ENCODE measurements around the gene ARHGAP6. TPM values are rescaled to one million over a fixed set of nuclear protein-coding genes. Genes with fewer than 3 reads are reported as not detected.

ARHGAP6 gene
- total RNA-seq, 4 donors from 2014 or later: 49.2 to 63.8 (median 51.5) TPM

GRCh38 chrX:11259437-11259836 lies 406.3 kb downstream of the ARHGAP6 start:
- Histone ChIP-seq H3K4me1 (no peaks in the 10 kb centered on the region), H3K4me3 (replicated peaks in 1 of 3) (no peak overlapping the region), H3K27me3 (no peaks in the 10 kb centered on the region), H3K36me3 (no peaks in the 10 kb centered on the region), H3K9me3 (no peaks in the 10 kb centered on the region), H3K27ac (no peak overlapping the region)
- 96 to 100% methylated on average over 1 of the region's 1 CpG for WGBS, 2 donors
- no peak for TF ChIP-seq POLR2A (IDR thresholded peaks at IDR 0.05)
- no peak for TF ChIP-seq CTCF (IDR thresholded peaks at IDR 0.05)
- intact Hi-C loops (cut with DNase I): no loop called here
- no peak for DNase-seq

GRCh38 chrX:11257711-11258110 lies 408.0 kb downstream of the ARHGAP6 start:
- Histone ChIP-seq H3K4me3 (replicated peaks in 1 of 3) (no peak overlapping the region), H3K27ac (no peak overlapping the region), H3K36me3 (no peaks in the 10 kb centered on the region), H3K9me3 (no peaks in the 10 kb centered on the region), H3K4me1 (peaks cover 0 to 3% of the 10 kb centered on the region in 2 donors), H3K27me3 (no peaks in the 10 kb centered on the region)
- intact Hi-C loops (cut with DNase I): no loop called here
- 81 to 85% methylated on average over 2 of the region's 2 CpGs for WGBS, 2 donors
- TF ChIP-seq CTCF (IDR thresholded peaks at IDR 0.05) (no peak), POLR2A (IDR thresholded peaks at IDR 0.05) (no peak)
- no peak for DNase-seq

GRCh38 chrX:11257290-11257689 lies 408.4 kb downstream of the ARHGAP6 start:
- Histone ChIP-seq H3K4me3 (replicated peaks in 1 of 3) (no peak overlapping the region), H3K27me3 (no peaks in the 10 kb centered on the region), H3K36me3 (no peaks in the 10 kb centered on the region), H3K27ac (no peak overlapping the region), H3K9me3 (no peaks in the 10 kb centered on the region), H3K4me1 (peaks cover 0 to 7% of the 10 kb centered on the region in 2 donors)
- 97 to 100% methylated on average over 2 of the region's 2 CpGs for WGBS, 2 donors
- no peak for TF ChIP-seq POLR2A (IDR thresholded peaks at IDR 0.05)
- no peak for TF ChIP-seq CTCF (IDR thresholded peaks at IDR 0.05)
- no peak for DNase-seq
- intact Hi-C loops (cut with DNase I): no loop called here

GRCh38 chrX:11254417-11255109 lies 411.2 kb downstream of the ARHGAP6 start:
- WGBS, 2 donors: 62 to 72% methylated on average over 5 of the region's 5 CpGs
- Histone ChIP-seq H3K4me1 (peaks cover 0 to 12% of the 10 kb centered on the region in 2 donors), H3K4me3 (replicated peaks in 1 of 3) (no peak overlapping the region), H3K27ac (no peak overlapping the region), H3K9me3 (no peaks in the 10 kb centered on the region), H3K36me3 (no peaks in the 10 kb centered on the region), H3K27me3 (no peaks in the 10 kb centered on the region)
- intact Hi-C loops (cut with DNase I): no loop called here
- DNase-seq: peak; percentile 3 to 4
- TF ChIP-seq POLR2A (IDR thresholded peaks at IDR 0.05) (no peak), CTCF (IDR thresholded peaks at IDR 0.05) (no peak)

- no peak for DNase-seq
- 51 to 53% methylated on average over 2 of the region's 2 CpGs for WGBS, 2 donors
Measured at GRCh38 chrX:11244636-11245035, 421.1 kb downstream of the ARHGAP6 start.

More at GRCh38 chrX:11244636-11245035, 421.1 kb downstream of the ARHGAP6 start:
- Histone ChIP-seq H3K9me3 (no peaks in the 10 kb centered on the region), H3K4me1 (peaks cover 0 to 6% of the 10 kb centered on the region in 2 donors), H3K27ac (no peak overlapping the region), H3K4me3 (replicated peaks in 1 of 3) (no peak overlapping the region), H3K36me3 (no peaks in the 10 kb centered on the region), H3K27me3 (no peaks in the 10 kb centered on the region)
- intact Hi-C loops (cut with DNase I): no loop called here
- TF ChIP-seq CTCF (IDR thresholded peaks at IDR 0.05) (no peak), POLR2A (IDR thresholded peaks at IDR 0.05) (no peak)

All from thyroid gland (tissue), 4 donors.